Suppressor macrophage (primary cell): Measurements from ENCODE around the gene PSMB3.
A peak's percentile ranks its signal among the peaks of the same experiment; 100 is the strongest.

Experiments
- DNase-seq, 4 experiments: peaks; one replicate each; pipeline ENCODE4 v3.0.0-alpha.2; 2020 to 2022
- total RNA-seq, 17 experiments: gene quantifications; one replicate each; lab custom pipeline; 2026; ENCODE audit warnings: mixed read lengths in 6 of 17, inconsistent platforms in 3 of 17; lab: John Stamatoyannopoulos, UW

The PSMB3 gene
- total RNA-seq: 65.5 to 147 (median 97.7) reads per million in 17 experiments

GRCh38 chr17:38752308-38753070, at the start of gene PSMB3:
Gene PSMB3, plus strand, starts transcription at chr17:38752741. Its CDS starts 86 bp downstream, at chr17:38752827.
- peak; percentile 99 to 100 (median 100) for DNase-seq

GRCh38 chr17:38702916-38703741, 49.4 kb upstream of the PSMB3 start:
- DNase-seq: peak; percentile 44 to 74 (median 64)

- peak; percentile 58 to 78 (median 72) for DNase-seq
Observed at GRCh38 chr17:38703742-38704605, 48.6 kb upstream of the PSMB3 start.

- DNase-seq: peak; percentile 72 to 89 (median 80)
Observed at GRCh38 chr17:38704606-38705522, 47.7 kb upstream of the PSMB3 start, which contains the start of gene MLLT6. Gene MLLT6, plus strand, starts transcription at chr17:38705273. Its CDS starts 360 bp downstream, at chr17:38705633.

GRCh38 chr17:38705523-38705802, 47.1 kb upstream of the PSMB3 start:
- peak in 1 of 4 experiments; percentile 41 for DNase-seq

- no peak for DNase-seq
Observed at GRCh38 chr17:38705803-38706504, 46.6 kb upstream of the PSMB3 start.

- DNase-seq: peak in 3 of 4 experiments; percentile 42 to 59 (median 52)
Observed at GRCh38 chr17:38706505-38707216, 45.9 kb upstream of the PSMB3 start.

- DNase-seq: no peak
Observed at GRCh38 chr17:38707678-38708351, 44.7 kb upstream of the PSMB3 start.

GRCh38 chr17:38709104-38709820, 43.3 kb upstream of the PSMB3 start:
- no peak for DNase-seq

GRCh38 chr17:38709864-38710603, 42.5 kb upstream of the PSMB3 start:
- DNase-seq: no peak

GRCh38 chr17:38710604-38710962, 42.0 kb upstream of the PSMB3 start:
- DNase-seq: no peak

GRCh38 chr17:38710985-38711384, 41.6 kb upstream of the PSMB3 start:
- DNase-seq: no peak

GRCh38 chr17:38711792-38712571, 40.6 kb upstream of the PSMB3 start:
- DNase-seq: no peak

GRCh38 chr17:38712593-38712992, 39.9 kb upstream of the PSMB3 start:
- DNase-seq: no peak

- no peak for DNase-seq
Observed at GRCh38 chr17:38713456-38714075, 39.0 kb upstream of the PSMB3 start.

- DNase-seq: no peak
Observed at GRCh38 chr17:38715216-38715943, 37.2 kb upstream of the PSMB3 start.
